ENCODE measurements around the gene CEMIP. TPM values are rescaled to one million over a fixed set of nuclear protein-coding genes. Genes with fewer than 3 reads are reported as not detected.
A peak's percentile ranks its signal among the peaks of the same experiment; 100 is the strongest.

The CEMIP gene
- total and polyA plus RNA-seq, 2 of the 8 experiments (the other 6 are each of a cell fraction or from before 2014, with no cell fraction given) = 0.11 to 0.60 TPM

DNA sequence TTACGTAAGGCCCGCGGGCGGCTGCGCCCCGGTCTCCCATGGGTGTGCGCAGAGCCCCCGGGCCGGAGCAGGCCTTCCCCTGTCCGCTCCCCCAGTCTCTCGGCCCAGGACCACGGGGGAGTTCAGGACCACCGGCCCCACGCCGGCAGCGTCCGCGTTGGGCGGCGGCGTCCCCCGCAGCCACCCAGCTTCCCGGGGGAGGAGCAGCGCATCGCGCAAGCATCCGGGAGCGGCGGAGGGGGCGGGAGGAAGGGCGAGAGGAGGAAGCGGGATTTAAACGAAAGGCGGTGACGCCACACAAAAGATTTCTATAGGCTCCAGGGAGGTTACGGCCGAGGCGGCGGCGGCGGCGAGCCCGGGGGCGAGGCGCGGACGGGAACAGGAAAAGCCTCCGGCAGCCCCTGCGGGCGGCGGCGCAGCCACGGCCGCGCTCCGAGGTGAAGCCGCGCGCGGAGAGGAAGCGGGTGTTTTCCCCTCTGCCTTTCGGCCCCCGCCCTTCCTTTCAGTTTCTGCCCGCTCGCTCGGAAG is 221.5 kb downstream of the CEMIP start, which contains the start of gene TLNRD1:
TSS of gene TLNRD1 (plus strand) at position 300 of the 528 bp plus-strand sequence. CDS start 1,349 bp downstream, outside the sequence.
- ChIA-PET POLR2A (ENCODE audit: partially characterized antibody) (interaction anchor here (1.5 to 2.9 kb wide), 4 partner anchors 12 to 105 kb away, joined by 4 to 8 read pairs (median 6); no protein-coding TSS in a partner anchor), CTCF (ENCODE audit: partially characterized antibody) (interaction anchor here (0.6 to 1.6 kb wide), 2 partner anchors 19 to 451 kb away, joined by 3 read pairs; no protein-coding TSS in a partner anchor)
- Histone ChIP-seq H3K23me2 (ENCODE audit: low read depth, low read length) (peaks cover 17% of the 10 kb centered on the region; the same call in 1 of the 2 replicates), H2AK5ac (ENCODE audit: low read depth, low read length) (no peak within 1 kb of the TSS), H4K20me1 (replicated peaks in 1 of 2; ENCODE audit: control insufficient read depth in 1 of 2, insufficient read depth in 2 of 2, low read length in 2 of 2) (peaks cover 2 to 8% of the 10 kb centered on the region in 2 experiments), H3K4ac (replicated peaks; ENCODE audit: insufficient read length, low read depth, low read length) (peak within 1 kb of the TSS; percentile 8), H2BK120ac (replicated peaks; ENCODE audit: low read depth, low read length) (no peak within 1 kb of the TSS), H4K8ac (ENCODE audit: extremely low read depth, insufficient read depth, low read length) (peak within 1 kb of the TSS; percentile 88), H4K5ac (ENCODE audit: insufficient read length, low read depth, low read length) (peak within 1 kb of the TSS; percentile 47), H3K4me2 (ENCODE audit: insufficient read depth in 1 of 2, low read depth in 2 of 2, low read length in 2 of 2) (peak within 1 kb of the TSS; percentile 76 to 80), H2BK12ac (ENCODE audit: low read depth, low read length) (peak within 1 kb of the TSS; percentile 65; the same call in 1 of the 2 replicates), H2BK15ac (ENCODE audit: low read length) (no peak within 1 kb of the TSS), H3K27me3 (replicated peaks in 1 of 4; ENCODE audit: control insufficient read depth in 3 of 4, extremely low read depth in 1 of 4, insufficient read depth in 3 of 4, low read length in 3 of 4) (peaks cover 0 to 12% (median 9%) of the 10 kb centered on the region in 4 experiments; a peak in 5 of 7 replicates), H3K4me3 (ENCODE audit: extremely low read depth in 1 of 4, insufficient read depth in 2 of 4, low read depth in 3 of 4, low read length in 4 of 4) (peak within 1 kb of the TSS; percentile 70 to 90 (median 81)), H2AFZ (ENCODE audit: low read length) (peak within 1 kb of the TSS; percentile 87), H2BK20ac (ENCODE audit: low read length) (no peak within 1 kb of the TSS), H3K18ac (ENCODE audit: extremely low read depth, low read length) (peak within 1 kb of the TSS; percentile 62), H3K9ac (replicated peaks in 1 of 4; ENCODE audit: extremely low read depth in 1 of 4, low read depth in 3 of 4, low read length in 3 of 4) (peak within 1 kb of the TSS; percentile 73 to 97 (median 81)), H3K79me1 (ENCODE audit: low read depth, low read length) (peaks cover 2% of the 10 kb centered on the region; the same call in 1 of the 2 replicates), H3K27ac (ENCODE audit: low read depth, low read length) (peak within 1 kb of the TSS; percentile 62; the same call in 1 of the 2 replicates), H4K91ac (replicated peaks; ENCODE audit: insufficient read length, low read length) (peak within 1 kb of the TSS; percentile 62), H3K4me1 (replicated peaks in 1 of 4; ENCODE audit: control insufficient read depth in 3 of 4, insufficient read depth in 4 of 4, low read length in 3 of 4) (peaks cover 0 to 8% (median 5%) of the 10 kb centered on the region in 4 experiments; a peak in 4 of 7 replicates), H3K56ac (replicated peaks; ENCODE audit: insufficient read length, low read depth, low read length) (no peak within 1 kb of the TSS), H3K36me3 (ENCODE audit: control insufficient read depth in 2 of 4, insufficient read depth in 4 of 4, low read length in 3 of 4) (no peaks in the 10 kb centered on the region; a peak in 1 of 8 replicates), H2BK5ac (ENCODE audit: low read depth, low read length) (no peak within 1 kb of the TSS; the same call in 1 of the 2 replicates), H3K79me2 (ENCODE audit: control insufficient read depth in 1 of 2, insufficient read depth in 2 of 2, low read length in 2 of 2) (no peaks in the 10 kb centered on the region), H3K23ac (ENCODE audit: insufficient read length) (no peak within 1 kb of the TSS), H3K14ac (ENCODE audit: insufficient read length) (no peak within 1 kb of the TSS), H3K9me3 (ENCODE audit: insufficient read depth in 2 of 2, low read depth in 1 of 2, low read length in 1 of 2) (no peaks in the 10 kb centered on the region; a peak in 1 of 4 replicates)
- WGBS, 2 experiments (ENCODE audit: extremely low coverage in 1 of 2, insufficient coverage in 1 of 2, insufficient read length in 1 of 2, insufficient replicate concordance in 2 of 2, low coverage in 1 of 2, low lambda C conversion rate in 2 of 2, missing lambda C conversion rate in 1 of 2) = 2% methylated on average over 18 of the region's 66 CpGs; no CpG with 5 or more reads in 1 of the 2 experiments
- FAIRE-seq (no peak), DNase-seq (ENCODE audit: low read depth in 1 of 2, low spot score in 2 of 2) (peak in 1 of 2 experiments; percentile 85)
- TF ChIP-seq POLR2AphosphoS5 (IDR thresholded peaks at IDR 0.05; ENCODE audit: low read depth, low read length) = peak; percentile 69; the same call in 1 of the 2 replicates
- no peak for TF ChIP-seq MAFK (IDR thresholded peaks at IDR 0.05; ENCODE audit: low read depth, low read length)
- TF ChIP-seq PHF8 (conservative IDR thresholded peaks at IDR 0.05; ENCODE audit: low read depth, low read length) = peak; percentile 86; the same call in 1 of the 2 replicates
- 0 out of 2 replicates have a peak, but pooled peaks have one; percentile 4 for TF ChIP-seq GABPA (IDR thresholded peaks at IDR 0.05; ENCODE audit: borderline replicate concordance, insufficient read depth, low read length)
- TF ChIP-seq SAP30 (IDR thresholded peaks at IDR 0.05; ENCODE audit: insufficient read depth, insufficient replicate concordance, low read length) = no peak
- TF ChIP-seq BCL11A (IDR thresholded peaks at IDR 0.05; ENCODE audit: low read depth in 2 of 2, low read length in 2 of 2) = no peak
- peak; percentile 42; the same call in 1 of the 2 replicates for TF ChIP-seq YY1 (IDR thresholded peaks at IDR 0.05; ENCODE audit: low read depth, low read length)
- TF ChIP-seq KDM1A (IDR thresholded peaks at IDR 0.05; ENCODE audit: borderline replicate concordance, low read length) = no peak
- no peak for TF ChIP-seq EGR1 (IDR thresholded peaks at IDR 0.05; ENCODE audit: borderline replicate concordance, low read depth, low read length)
- peak; percentile 63 for TF ChIP-seq CHD2 (IDR thresholded peaks at IDR 0.05; ENCODE audit: low read length)
- no peak for TF ChIP-seq SP2 (IDR thresholded peaks at IDR 0.05; ENCODE audit: low read length)
- 0 out of 2 replicates have a peak, but pooled peaks have one; percentile 28 for TF ChIP-seq TBP (IDR thresholded peaks at IDR 0.05; ENCODE audit: low read depth, low read length)
- TF ChIP-seq BRCA1 (IDR thresholded peaks at IDR 0.05; ENCODE audit: low read depth, low read length) = no peak
